Muscle layer of duodenum (tissue), 2 donors: ENCODE measurements around the gene CYTIP.
A peak's percentile ranks its signal among the peaks of the same experiment; 100 is the strongest.

Experiments
- H3K27ac ChIP-seq: one replicate; pipeline ENCODE4 v1.7.0; 2013; ENCODE audit warnings: mild to moderate bottlenecking, low read length
- H3K27me3 ChIP-seq: one replicate; pipeline ENCODE4 v1.7.0; 2013; ENCODE audit warnings: low read depth, mild to moderate bottlenecking, control low read depth, low read length
- H3K36me3 ChIP-seq, 2 donors: one replicate each; pipeline ENCODE4 v1.7.0; 2013; ENCODE audit warnings: low read length in 2 of 2, control low read depth in 1 of 2, mild to moderate bottlenecking in 1 of 2; ENCODE audit not compliant: insufficient read depth in 2 of 2, control insufficient read depth in 1 of 2
- H3K4me1 ChIP-seq, 2 donors: one replicate each; pipeline ENCODE4 v1.7.0; 2013; ENCODE audit warnings: low read length in 2 of 2, mild to moderate bottlenecking in 2 of 2, control low read depth in 1 of 2, moderate library complexity in 1 of 2; ENCODE audit not compliant: insufficient read depth in 2 of 2, control insufficient read depth in 1 of 2
- H3K4me3 ChIP-seq, 2 donors: one replicate each; pipeline ENCODE4 v1.7.0; 2013; ENCODE audit warnings: low read length in 2 of 2, low read depth in 1 of 2, mild to moderate bottlenecking in 1 of 2
- H3K9me3 ChIP-seq, 2 donors: one replicate each; pipeline ENCODE4 v1.7.0; 2013; ENCODE audit warnings: low read length in 2 of 2, control low read depth in 1 of 2, mild to moderate bottlenecking in 1 of 2; ENCODE audit not compliant: control insufficient read depth in 1 of 2
- donor health status: healthy.

Gene CYTIP

DNA sequence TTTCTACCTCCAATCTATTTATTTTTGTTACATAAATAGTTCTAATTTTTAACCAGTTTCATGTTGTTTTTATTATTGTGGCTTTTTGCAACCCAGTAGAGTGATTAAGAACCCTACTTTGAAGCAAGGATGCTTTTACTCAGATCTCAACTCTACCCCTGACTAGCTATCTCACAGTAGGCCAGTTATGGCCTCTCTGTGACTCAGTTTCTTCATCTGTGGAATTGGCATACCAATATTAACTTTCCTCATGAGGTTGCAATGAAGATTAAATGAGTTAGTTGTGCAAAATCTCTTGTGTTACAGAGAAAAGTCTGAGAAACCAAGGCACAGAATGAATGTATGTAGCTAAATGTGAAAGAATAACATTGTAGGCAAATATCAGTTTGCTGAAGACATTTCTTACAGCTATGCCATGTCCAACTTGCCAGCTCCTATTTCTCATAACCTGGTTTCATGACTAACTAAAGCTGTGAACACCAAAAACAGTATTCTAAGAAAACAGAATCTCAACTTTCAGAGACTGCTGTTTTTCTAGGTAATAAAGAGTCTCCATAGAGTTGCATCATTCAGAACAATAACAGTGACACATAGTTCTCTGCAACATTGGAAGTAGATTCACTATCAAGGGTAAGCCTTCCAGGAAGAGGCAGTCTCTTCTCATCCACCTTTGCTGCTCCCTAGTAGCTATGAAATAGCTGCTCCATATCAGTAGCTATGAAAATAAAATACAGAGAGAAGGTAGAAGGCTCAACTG is 33.2 kb upstream of the CYTIP start:
- Histone ChIP-seq H3K27ac (no peak overlapping the region), H3K4me3 (no peak overlapping the region), H3K36me3 (no peaks in the 10 kb centered on the region), H3K27me3 (no peaks in the 10 kb centered on the region), H3K9me3 (no peaks in the 10 kb centered on the region), H3K4me1 (no peaks in the 10 kb centered on the region)

DNA sequence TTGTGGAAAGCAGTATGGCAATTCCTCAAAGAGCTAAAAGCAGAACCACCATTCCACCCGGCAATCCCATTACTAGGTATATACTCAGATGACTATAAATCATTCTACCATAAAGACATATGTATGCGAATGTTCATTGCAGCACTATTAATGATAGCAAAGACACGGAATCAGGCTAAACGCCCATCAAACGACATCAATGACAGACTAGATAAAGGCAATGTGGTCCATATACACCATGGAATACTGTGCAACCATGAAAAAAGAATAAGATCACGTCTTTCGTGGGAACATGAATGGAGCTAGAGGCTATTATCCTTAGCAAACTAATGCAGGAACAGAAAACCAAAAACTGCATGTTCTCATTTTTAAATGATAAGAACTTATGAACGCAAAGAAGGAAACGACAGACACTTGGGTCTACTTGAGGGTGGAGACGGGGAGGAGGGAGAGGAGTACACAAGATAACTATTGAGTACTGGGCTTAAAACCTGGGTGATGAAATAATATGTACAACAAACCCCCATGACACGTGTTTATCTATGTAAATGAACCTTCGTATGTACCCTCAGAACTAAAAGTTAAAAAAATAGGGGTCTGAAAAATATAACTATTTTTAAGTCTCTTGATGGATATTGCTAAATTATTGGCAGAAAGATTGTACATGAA is 32.0 kb upstream of the CYTIP start:
- Histone ChIP-seq H3K4me3 (no peak overlapping the region), H3K9me3 (no peaks in the 10 kb centered on the region), H3K4me1 (no peaks in the 10 kb centered on the region), H3K27ac (no peak overlapping the region), H3K36me3 (no peaks in the 10 kb centered on the region), H3K27me3 (no peaks in the 10 kb centered on the region)

DNA sequence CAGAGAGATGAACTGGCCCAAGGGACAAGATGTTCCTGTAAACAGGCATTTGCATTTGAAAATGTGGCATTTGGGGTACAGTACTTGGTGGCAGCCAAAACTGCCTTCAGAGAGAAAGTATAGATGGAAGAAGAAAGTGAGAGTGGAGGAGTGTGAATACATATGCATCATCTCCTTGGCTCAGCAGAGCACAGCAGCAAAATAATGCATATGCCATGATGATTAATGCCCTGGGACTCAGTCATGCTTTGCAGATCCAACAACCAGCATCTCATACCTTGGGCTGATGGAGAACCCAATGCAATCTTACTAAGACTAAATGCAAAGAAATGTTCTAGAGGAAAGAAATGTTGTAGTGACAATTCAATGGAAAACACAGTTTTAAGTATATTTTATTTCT is 29.7 kb upstream of the CYTIP start:
- Histone ChIP-seq H3K4me3 (no peak overlapping the region), H3K9me3 (no peaks in the 10 kb centered on the region), H3K4me1 (no peaks in the 10 kb centered on the region), H3K36me3 (no peaks in the 10 kb centered on the region), H3K27ac (no peak overlapping the region), H3K27me3 (no peaks in the 10 kb centered on the region)

DNA sequence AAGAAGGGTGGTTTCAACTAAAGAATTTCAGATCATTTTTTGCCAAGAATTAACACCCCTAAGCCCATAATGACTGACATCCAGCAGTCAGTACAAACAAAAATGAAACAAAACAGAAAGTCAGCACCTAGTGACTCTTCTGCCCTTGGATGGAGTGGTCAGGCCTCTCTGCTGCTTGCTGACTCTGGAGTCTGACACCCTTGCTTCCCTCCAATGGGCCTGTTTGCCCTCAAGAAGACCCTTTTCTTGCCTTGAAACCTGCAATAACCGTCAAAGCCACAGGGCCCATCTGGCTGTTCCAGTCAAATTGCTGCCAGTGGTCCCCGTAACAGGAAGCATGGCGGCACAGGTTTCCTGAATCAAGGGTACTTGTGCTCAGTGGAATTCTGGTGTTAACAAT is 27.2 kb upstream of the CYTIP start:
- no peak overlapping the region for H3K4me3 ChIP-seq
- no peaks in the 10 kb centered on the region for H3K9me3 ChIP-seq
- H3K27ac ChIP-seq = no peak overlapping the region
- no peaks in the 10 kb centered on the region for H3K36me3 ChIP-seq
- no peaks in the 10 kb centered on the region for H3K27me3 ChIP-seq
- no peaks in the 10 kb centered on the region for H3K4me1 ChIP-seq

DNA sequence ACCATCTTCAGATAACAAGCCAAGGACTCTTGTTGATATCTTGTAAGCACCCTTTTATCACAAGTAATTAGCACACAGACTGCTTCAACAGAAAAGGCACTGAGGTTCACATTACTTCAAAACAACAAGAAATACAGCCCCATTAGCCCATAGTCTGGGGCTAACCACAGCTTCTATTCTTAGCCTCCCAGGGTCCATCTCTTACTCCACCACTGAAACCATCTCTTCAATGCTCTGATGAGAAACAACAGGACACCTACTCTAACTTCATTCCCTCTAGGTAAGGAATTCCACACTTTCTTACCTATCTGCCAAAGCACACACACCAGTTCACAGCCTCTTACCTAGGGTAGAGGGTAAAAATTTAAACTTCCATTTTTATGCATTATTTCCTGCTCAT is 26.4 kb upstream of the CYTIP start:
- H3K27ac ChIP-seq = no peak overlapping the region

DNA sequence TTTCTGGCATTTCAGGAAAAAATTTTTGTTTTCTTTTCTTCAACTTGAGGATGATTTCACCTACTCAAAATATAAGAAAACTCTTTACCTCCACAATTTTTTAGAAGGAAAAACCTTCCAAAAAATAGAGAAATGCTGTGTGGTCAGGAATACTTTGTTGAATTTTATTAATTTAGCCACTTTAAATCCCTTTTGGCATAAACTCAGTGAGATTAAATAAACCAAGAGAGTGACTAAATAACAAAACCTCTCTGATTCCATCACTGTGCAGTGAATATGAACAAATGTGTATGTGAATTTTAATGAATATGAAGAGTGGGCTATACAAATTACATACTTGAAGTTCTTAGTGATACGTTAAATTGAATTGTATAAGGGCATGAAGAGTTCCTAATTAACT is 25.8 kb upstream of the CYTIP start:
- H3K4me1 ChIP-seq = no peaks in the 10 kb centered on the region
- no peak overlapping the region for H3K4me3 ChIP-seq
- no peaks in the 10 kb centered on the region for H3K27me3 ChIP-seq
- no peaks in the 10 kb centered on the region for H3K9me3 ChIP-seq
- H3K27ac ChIP-seq = peak overlapping the region; percentile 67
- no peaks in the 10 kb centered on the region for H3K36me3 ChIP-seq

More for the DNA sequence above, 26.4 kb upstream of the CYTIP start:
- H3K36me3 ChIP-seq = no peaks in the 10 kb centered on the region
- H3K4me3 ChIP-seq = no peak overlapping the region
- no peaks in the 10 kb centered on the region for H3K9me3 ChIP-seq
- H3K27me3 ChIP-seq = no peaks in the 10 kb centered on the region
- H3K4me1 ChIP-seq = no peaks in the 10 kb centered on the region

DNA sequence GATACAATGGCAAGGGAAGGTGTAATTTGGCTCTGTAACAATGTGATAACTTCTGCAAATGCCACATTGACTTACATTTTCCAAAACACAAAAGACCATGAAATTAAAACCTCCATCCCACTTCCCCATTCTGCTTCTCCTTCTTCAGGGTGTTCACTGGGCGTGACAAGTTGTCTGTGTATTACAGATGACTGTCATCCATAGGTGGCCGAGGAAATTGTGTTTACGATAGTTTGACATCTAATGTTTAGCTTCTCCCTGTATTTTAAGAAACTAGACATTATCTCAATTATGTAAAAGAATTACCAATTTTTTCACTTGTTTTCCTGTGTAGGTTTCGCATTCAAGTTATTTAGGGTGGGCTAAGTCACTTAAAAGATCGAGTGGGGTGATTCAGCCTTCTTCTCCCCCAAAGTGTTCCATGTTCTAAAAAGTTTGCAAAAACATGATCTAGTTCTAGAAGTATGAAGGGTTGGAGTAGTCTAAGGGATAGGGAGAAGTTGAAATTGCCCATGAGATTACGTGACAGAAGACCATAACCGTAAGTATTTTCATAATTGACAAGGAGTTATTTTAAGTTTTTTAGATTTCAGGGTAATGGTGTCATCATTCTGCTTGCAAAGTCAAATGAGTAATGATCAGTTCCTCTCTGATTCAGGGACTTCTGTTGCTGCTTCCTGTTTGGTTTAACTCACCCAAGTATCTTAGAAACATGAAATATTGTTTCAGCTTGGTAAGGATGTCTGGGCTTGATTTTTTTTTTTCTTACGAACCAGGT is 25.2 kb upstream of the CYTIP start:
- Histone ChIP-seq H3K9me3 (no peaks in the 10 kb centered on the region), H3K27ac (peak overlapping the region; percentile 67), H3K4me3 (no peak overlapping the region), H3K27me3 (no peaks in the 10 kb centered on the region), H3K36me3 (no peaks in the 10 kb centered on the region), H3K4me1 (no peaks in the 10 kb centered on the region)

DNA sequence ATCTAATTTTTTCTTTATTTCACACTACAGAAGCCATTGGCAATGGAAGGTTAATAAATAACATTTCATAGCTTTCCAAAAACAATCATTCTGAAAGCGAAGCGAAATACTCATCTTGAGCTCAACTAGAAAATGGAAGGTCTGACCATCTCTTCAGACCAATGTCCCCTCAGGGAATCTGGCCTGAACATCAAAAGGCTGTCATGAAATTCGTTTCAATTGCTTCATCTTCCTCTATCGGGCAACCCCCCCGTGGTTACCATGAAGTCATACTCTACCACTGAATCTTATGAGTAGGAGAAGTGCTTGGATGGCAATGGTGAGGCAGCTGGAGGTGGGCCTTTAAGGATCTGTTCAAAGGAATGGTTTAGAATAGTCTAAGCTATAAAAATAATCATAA is 22.9 kb upstream of the CYTIP start:
- Histone ChIP-seq H3K4me1 (no peaks in the 10 kb centered on the region), H3K27ac (no peak overlapping the region), H3K4me3 (no peak overlapping the region), H3K36me3 (no peaks in the 10 kb centered on the region), H3K27me3 (no peaks in the 10 kb centered on the region), H3K9me3 (no peaks in the 10 kb centered on the region)

DNA sequence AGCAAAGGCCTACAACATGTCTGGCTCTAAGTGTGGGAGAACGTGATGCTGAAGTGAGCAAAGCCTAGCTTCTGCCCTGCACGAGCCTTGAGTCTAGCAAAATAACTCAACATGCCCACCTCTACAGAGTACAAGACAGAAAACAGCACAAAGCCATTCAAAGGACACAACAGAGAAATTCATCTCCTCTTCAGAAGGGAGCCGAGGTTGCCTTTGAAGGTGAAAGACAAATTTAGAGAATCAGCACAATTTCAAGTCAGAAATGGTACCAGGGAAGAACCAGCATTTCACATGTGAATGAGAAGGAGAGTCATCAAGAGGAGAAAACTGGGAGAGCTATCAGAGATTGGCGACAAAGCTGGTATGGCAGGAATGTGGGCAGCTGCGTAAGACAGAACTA is 21.7 kb upstream of the CYTIP start:
- Histone ChIP-seq H3K27me3 (no peaks in the 10 kb centered on the region), H3K4me1 (no peaks in the 10 kb centered on the region), H3K27ac (no peak overlapping the region), H3K9me3 (no peaks in the 10 kb centered on the region), H3K36me3 (no peaks in the 10 kb centered on the region), H3K4me3 (no peak overlapping the region)

DNA sequence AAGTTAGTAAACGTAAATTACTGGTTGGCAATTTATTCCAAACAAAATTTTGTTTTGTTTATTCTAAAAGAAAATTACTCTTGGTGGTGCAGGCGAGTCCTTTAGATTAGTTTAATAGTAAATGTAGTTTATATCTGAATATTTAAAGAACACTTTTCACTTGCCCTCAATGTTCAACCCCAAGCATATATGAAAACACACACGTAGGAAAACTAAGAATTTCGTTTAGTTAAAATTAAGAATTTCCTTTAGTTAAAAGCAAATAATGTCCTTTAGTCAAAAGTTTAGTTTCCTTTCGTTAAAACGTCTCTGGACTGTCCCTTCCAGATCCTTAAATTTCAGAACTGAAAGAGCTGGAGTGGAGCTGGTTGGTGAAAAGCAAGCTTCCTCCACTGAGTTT is 19.1 kb upstream of the CYTIP start:
- Histone ChIP-seq H3K4me1 (no peaks in the 10 kb centered on the region), H3K36me3 (no peaks in the 10 kb centered on the region), H3K27me3 (no peaks in the 10 kb centered on the region), H3K27ac (no peak overlapping the region), H3K9me3 (no peaks in the 10 kb centered on the region), H3K4me3 (no peak overlapping the region)

DNA sequence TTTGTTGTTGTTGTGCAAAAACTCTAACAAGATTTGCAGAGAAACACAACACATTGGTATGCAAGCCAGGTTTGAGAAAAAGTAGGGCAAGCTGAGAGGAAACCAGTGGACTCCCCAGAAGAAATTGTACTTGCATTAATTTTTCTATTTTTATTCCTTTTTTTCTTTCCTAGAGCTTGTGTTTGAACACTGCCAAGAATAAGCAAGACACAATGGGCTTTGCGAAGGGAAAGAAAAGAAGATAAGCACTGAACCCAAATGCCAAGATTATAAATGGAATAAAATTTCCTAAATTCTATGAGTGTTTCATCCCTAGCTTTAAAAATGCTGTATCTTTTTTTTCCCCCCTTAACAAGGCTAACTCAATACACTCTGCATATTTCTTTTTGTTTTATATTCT is 17.0 kb upstream of the CYTIP start:
- Histone ChIP-seq H3K4me3 (no peak overlapping the region), H3K27me3 (no peaks in the 10 kb centered on the region), H3K4me1 (no peaks in the 10 kb centered on the region), H3K27ac (no peak overlapping the region), H3K9me3 (no peaks in the 10 kb centered on the region), H3K36me3 (no peaks in the 10 kb centered on the region)
